HG02943 (cell line): ENCODE measurements around the gene COL18A1.

Source experiments
- ATAC-seq: cut with Tn5 transposase; IDR thresholded peaks from one replicate; pipeline ENCODE4 v1.9.1; 2021; ENCODE audit warnings: mild to moderate bottlenecking, low read depth, moderate library complexity; ENCODE audit not compliant: unreplicated experiment

The COL18A1 gene

DNA sequence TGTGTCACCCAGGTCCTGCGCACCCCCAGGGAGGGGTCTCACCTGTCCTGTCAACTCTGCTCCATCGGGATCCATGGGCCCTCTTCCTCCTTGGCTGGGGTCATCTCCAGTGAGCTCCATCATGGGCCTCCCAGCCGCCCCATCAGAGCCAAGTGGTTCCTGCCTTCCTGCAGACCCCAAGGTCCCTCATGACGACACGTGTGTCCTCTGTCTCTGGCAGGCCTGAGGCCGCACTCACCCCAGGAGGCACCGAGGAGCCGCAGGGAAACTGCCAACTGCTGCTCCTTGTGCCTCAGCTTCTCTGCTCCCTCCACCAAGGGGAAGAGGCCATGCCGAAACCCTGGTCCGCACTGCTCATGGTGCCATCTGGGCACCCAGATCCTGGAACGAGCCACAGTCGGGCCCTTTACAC lies 46.8 kb downstream of the COL18A1 start:
- ATAC-seq: no peak

DNA sequence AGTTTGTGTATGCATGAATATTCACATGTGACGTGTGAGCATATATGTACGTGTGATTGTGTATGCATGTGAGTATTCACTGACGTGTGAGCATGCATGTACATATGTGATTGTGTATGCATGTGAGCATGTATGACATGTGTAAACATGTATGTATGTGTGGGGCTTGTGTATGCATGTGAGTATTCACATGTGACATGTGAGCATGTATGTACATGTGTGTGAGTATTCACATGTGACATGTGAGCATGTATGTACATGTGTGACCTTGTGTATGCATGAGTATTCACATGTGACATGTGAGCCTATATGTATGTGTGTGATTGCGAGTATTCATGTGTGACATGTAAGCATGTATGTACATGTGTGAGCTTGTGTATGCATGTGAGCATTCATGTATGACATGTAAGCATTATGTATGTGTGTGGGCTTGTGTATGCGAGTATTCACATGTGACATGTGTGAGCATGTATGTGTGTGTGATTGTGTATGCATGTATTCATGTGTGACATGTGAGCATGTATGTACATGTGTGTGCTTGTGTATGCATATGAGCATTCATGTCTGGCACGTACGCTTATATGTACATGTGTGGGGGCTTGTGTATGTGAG lies 47.8 kb downstream of the COL18A1 start:
- no peak for ATAC-seq

DNA sequence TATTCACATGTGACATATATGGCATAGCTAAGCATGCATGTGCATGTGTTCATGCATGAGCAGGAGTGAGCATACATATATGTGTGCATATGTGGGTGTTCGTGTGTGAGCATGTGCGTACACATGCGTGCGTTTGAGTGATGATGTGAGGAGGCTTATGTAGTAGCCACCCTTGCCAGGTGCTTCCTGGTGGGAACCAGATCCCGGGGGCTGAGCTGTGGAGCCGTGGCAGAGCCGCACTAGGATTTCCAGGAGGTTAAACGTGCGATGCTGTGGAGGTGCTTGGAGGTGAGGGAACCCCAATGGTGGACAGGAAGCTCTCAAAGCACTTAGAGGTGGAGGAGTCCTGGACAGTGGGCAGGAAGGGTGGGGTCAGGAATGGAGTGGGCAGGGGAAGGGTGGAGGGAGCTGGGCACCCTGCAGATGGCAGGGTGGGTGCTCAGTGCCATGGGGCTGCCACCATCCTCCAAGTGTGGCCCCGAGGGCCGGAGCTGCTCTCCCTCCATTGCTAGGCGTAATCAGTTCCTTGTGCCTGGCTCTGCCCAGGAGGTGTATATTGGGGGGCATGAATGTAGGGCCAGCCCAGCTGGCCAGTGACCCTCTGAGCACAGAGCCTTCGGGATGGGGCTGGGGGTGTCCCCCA lies 48.5 kb downstream of the COL18A1 start:
- ATAC-seq: no peak

DNA sequence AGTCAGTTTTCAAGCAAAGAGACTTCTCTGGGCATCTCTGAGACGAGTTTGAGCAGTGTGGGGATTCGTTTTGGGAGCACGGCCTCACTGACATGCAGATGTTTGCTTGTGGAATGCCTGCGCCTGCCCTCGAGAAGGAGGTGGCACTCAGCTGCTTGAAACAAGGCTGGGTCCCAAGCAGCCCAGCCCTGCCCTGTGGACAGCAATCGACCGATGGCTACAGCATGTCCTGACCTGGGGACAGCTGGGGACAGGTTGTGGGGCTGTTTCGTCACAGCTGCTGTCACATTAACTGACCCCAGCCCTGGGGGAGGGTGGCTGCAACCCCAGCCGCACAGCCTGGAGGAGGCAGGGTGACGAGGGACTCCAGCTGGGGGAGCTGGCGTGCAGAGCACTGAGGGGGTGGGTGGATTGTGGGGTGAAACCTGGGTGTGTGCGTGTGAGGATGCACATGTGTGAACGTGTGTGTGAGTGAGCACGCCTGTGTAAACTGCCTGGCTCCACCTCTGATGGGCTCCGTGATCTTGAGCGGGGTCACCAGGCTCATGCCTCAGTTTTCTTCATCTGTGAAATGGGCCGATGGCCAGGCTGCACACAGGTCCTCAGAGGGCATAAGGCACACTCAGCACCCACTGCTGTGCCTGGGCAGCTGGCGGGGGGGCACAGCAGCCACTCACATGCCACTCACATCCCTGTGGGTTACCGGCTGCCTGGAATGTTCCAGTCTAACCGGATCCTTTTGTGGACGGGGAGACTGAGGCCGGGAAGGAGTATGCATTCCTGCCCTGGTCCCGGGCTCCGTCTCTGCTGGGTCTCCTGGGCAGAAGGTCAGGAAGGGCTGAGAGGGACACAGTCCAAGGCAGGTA lies 49.3 kb downstream of the COL18A1 start:
- no peak for ATAC-seq

DNA sequence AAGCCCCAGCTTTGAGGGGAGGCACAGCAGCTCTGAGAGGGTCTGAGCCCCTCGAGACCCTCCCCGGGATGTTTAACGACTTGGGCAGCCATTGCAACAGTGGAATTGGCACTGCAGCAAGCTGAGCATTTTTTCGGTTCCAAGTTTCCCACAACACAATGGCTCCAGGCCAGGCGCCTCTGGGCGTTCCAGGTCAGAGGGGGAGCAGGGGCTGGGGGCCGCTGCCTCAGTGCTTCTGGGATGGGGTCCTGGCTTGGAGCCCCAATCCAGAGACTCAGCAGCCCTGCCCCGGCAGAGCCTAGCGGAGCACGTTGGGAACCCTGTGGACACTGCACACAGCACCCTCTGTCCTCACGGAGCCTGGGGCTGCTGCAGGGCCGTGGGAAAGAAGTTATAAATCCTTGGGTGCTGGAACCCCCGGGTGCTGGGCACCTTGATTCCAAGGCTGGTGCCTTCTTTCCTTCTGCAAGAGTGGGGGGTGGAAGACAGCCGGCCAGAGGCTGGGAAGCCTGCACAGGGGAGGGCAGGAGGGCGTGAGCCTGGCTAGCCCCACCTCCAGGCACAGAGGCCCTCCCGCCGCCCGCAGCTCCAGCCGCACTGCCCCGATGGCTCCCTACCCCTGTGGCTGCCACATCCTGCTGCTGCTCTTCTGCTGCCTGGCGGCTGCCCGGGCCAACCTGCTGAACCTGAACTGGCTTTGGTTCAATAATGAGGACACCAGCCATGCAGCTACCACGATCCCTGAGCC lies 50.1 kb downstream of the COL18A1 start:
- ATAC-seq: no peak

DNA sequence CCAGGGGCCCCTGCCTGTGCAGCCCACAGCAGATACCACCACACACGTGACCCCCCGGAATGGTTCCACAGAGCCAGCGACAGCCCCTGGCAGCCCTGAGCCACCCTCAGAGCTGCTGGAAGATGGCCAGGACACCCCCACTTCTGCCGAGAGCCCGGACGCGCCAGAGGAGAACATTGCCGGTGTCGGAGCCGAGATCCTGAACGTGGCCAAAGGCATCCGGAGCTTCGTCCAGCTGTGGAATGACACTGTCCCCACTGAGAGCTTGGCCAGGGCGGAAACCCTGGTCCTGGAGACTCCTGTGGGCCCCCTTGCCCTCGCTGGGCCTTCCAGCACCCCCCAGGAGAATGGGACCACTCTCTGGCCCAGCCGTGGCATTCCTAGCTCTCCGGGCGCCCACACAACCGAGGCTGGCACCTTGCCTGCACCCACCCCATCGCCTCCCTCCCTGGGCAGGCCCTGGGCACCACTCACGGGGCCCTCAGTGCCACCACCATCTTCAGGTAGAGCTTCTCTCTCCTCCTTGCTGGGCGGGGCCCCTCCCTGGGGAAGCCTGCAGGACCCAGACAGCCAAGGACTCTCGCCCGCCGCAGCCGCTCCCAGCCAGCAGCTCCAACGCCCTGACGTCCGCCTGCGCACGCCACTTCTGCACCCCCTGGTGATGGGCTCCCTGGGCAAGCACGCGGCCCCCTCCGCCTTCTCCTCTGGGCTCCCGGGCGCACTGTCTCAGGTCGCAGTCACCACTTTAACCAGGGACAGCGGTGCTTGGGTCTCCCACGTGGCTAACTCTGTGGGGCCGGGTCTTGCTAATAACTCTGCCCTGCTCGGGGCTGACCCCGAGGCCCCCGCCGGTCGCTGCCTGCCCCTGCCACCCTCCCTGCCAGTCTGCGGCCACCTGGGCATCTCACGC lies 51.0 kb downstream of the COL18A1 start:
- ATAC-seq: no peak

DNA sequence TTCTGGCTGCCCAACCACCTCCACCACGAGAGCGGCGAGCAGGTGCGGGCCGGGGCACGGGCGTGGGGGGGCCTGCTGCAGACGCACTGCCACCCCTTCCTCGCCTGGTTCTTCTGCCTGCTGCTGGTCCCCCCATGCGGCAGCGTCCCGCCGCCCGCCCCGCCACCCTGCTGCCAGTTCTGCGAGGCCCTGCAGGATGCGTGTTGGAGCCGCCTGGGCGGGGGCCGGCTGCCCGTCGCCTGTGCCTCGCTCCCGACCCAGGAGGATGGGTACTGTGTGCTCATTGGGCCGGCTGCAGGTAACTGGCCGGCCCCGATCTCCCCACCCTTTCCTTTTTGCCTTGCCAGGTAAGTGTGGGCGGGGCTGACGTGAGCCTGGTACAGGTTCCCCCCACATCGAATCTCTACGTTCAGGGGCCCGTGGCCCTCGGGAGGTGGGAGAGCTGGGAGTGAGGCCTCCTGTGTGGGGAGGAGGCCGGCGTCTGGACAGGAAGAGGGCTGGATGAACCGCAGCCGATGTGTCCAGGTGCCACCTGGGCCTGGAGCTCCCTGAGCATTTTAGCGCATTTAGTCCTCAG lies 51.7 kb downstream of the COL18A1 start:
- no peak for ATAC-seq

DNA sequence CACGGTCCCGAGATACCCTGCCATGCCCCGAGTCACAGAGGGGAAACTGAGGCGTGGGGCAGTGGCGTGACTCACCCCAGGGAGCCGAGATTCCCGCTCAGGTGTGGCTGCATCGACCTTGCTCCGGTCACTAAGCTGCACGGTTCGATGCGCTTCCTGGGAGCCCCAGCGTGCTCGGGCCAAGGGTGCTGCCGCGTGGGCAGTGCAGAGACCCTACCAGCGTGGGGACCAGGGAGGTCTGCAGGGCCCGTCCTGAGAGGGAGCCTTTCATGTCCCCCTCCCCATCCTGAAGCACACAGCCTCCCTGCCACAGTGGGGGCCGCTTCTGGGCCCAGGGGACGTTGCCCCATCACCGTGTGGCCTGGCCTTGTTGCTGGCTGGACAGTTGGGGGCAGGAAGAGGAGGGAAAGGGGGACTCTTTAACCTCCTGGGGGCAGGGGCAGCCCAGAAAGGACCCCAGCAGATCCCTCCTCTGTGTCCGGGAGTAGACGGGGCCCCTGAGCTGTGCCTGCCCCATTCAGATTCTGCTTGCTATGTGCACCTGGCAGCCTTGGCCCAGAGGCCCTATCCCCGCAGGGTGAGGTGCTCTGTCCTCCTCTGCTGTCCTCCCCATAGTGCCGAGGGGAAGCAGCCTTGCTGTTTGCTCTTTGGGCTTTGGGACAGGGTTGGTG lies 52.3 kb downstream of the COL18A1 start:
- ATAC-seq: no peak

DNA sequence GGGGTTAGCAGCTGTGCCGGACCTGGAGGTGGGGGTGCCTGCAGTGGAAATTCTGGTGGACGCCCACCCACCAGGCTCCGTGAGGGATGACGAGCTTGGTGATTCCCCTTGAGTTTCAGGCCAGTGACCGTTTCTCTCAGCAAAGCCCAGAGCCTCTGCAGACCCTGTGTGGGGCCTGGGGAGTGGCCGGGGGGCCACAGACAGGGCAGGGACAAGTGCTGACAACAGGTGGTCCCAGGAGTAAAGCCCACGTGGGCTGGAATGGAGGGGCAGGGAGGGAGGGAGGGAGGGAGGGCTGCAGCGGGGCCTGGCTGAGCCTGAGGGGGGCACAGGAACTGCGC lies 52.8 kb downstream of the COL18A1 start:
- ATAC-seq: no peak

DNA sequence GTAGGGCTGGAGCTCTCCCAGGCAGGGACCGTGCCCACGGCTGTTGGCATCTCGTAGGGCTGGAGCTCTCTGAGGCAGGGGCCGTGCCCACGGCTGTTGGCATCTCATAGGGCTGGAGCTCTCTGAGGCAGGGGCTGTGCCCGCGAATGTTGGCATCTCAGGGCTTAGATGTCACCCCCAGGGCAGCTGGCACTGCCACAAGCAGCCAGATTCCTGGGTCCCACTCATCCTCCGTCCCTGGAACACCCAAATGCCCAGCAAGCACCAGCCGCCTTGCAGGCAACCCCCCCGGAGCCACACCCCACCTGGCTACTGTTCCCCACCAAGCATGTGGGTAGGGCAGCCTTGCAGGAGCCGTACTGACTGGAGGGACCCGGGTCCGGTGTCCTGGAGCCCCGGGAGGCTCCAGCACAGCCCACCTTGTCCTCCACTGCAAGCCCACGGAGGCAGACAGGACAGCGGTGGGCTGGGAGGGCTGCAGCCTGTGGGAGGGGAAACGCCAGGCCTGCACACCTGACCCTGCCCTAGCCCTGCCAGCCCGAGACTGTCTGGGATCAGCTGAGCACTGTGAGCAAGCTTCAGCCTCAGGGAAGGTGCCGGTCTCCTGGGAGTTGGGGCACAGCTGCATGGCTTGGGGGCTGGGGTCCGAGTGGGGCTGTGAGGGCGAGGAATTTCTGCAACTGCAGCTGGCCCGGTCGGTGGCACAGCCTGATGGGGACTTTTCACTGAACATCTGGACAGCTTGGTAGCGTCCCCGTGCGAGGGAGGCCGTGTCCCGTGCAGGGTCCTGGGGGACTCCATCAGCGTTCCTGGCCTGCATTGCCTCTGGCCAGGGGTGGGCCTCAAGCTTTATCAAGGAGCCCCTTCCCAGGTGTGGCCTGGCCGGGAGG lies 53.6 kb downstream of the COL18A1 start:
- no peak for ATAC-seq

DNA sequence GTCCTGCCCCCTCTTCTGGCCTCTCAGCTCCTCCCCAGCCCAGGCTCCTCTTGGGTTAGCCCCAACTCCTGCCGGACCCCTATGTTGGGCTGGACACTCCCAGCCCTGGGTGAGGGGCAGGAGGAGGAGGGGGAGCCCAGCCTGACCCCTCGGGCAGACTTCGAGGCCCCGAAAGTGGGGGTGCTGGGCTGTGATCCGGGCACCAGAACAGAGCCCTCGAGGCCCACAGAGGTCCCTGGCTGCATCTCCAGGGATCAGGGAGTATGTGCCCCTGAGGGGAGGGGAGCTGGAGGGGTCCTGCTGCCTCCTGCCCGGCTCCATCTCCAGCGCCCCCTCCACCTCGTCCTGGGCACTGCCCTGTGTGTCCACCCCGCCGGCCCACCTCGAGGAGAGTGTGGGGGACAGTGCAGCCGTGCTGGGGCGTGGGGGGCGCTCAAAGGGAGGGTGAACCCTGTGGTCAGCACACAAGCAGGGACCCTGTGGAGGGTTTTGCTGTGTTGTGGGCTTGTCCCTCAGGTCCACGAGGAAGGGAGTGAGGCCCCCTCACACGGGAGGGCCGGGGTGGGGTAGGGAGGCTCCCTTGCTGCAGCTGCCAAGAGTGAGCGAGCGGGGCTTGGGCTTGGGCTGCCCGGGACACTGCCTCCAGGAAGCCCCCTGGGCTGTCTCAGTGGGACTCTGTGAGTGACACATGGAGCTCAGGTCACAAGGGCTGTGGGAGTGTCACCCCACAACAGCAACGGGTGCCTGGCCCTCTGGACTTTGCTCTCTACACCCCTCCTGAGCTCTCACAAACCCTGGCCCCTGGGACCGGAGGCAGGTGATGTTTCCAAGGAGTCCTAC lies 54.4 kb downstream of the COL18A1 start:
- ATAC-seq: no peak

DNA sequence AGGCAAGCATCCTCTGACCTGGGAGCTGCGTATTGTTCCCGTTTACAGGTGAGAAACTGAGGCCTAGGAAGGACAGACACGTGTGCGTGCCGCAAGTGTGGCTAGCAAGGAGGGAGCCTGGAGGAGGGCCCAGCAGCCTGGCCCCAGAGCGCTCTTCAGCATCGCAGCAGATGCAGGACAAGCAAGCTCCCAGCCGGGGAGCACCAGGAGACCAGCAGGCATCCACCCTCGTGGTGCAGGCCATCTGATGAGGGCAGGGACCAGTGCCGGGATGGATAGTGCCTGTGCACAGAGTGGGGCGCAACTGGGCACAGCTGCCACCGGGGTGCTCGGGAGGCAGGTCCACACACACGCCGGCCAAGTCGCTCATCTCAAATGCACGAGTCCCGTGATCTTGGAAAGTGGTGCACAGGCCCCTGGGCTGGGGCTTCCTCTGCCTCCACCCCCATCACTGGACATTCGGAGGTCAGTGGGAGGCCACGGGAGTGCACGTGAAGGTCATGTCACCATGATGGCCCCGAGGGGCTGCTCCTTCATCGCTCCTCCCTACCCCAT lies 55.1 kb downstream of the COL18A1 start:
- ATAC-seq: no peak

DNA sequence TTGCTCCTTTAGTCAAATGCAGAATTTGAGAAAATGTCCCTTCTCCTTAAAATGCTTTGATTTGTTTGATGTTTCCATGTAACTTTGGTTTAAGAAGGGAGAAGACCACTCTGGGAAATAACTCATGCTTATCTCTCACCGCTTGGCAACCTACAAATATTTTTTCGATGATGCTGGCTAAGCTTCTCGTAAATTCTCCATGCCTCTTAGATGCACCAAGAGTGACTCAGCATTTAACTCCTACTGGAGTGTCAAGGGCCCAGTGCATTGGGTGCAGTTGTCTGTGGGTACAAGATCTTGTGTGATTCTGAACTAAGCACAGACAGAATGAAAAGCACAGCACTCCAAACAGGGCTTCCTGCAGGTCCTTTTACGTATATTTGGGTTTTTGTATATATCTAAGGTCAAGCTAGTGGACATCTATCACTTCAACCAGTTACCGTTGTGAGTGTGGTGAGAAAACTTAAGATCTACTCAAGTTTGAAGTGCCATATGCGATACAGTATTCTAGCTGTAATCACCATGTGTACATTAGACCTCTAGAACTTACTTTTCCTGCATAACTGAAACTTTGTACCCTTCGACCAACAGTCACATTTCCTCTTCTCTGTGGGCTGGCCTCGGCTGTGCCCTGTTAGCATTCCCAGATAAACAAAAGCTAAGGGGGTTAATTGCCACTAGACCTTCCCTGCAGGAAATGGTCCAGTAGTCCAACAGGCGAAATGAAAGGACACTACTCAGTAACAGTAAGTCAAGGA lies 55.8 kb downstream of the COL18A1 start:
- ATAC-seq: no peak

DNA sequence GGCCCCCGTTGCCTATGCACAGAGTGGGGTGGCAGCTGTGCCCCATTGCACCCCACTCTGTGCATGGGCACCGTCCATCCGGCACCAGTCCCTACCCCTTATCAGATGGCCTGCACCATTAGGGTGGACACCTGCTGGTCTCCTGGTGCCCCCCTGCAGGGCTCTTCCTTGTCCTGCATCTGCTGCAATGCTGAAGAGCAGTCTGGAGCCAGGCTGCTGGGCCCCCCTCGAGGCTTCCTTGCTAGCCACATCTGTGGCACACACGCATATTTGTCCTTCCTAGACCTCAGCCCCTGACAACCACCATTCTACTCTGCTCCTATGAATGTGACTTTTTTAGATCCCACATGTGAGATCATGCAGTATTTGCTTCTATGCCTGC lies 56.4 kb downstream of the COL18A1 start:
- no peak for ATAC-seq

DNA sequence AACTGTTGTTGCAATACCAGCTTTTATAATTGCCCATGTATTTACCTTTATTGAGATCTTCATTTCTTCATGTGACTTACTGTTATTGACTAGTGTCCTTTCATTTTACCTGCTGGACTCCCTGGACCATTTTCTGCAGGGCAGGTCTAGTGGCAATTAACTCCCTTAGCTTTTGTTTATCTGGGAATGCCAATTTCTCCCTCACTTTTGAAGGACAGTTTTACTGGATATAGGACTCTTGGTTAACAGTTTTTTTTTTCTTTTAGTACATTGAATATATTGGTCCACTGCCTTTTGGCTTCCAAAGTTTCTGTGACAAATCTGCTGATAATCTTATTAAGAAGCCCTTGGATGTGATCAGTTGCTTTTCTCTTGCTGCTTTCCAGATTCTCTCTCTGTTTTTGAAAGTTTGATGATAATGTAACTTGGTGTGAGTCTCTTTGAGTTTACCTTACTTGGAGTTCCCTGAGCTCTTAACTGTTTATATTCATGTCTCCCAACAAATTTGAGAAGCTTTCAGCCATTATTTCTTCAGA lies 56.9 kb downstream of the COL18A1 start:
- no peak for ATAC-seq

DNA sequence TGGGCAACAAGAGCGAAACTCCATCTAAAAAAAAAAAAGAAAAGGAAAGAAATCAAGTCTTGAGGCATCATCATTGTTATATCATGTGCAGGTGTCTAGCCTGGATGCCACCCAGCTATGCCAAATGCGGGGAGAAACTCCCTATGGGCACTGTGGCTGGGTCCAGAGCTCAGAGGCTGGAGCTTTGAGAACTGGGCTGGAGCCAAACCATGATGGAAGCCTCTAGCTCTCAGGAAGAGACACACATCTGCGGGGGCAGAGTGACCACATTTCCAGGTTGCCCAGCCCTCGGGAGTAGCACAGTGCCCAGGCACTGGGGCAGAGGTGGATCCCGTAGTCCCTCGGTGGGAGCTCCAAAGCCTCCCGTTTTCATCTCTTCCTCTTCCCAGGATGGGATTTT lies 58.9 kb downstream of the COL18A1 start:
- ATAC-seq: no peak
